ENCODE measurements around the gene LDLRAP1.

- TF ChIP-seq CTCF (IDR thresholded peaks at IDR 0.05) (no peak), POLR2A (IDR thresholded peaks at IDR 0.05) (no peak)
These were observed 66.5 kb downstream of the LDLRAP1 start for GRCh38 chr1:25609921-25610320.

Measured in heart left ventricle (tissue), 13 donors.